GM12892 (cell line): ENCODE results near the gene TMBIM1.

Experiments
- POLR2A ChIP-seq: IDR thresholded peaks from 2 replicates; pipeline ENCODE4 v1.6.1; 2011; ENCODE audit warnings: low read depth, low read length, control low read depth
- POLR2AphosphoS5 ChIP-seq: IDR thresholded peaks from 2 replicates; pipeline ENCODE4 v1.6.1; 2011; ENCODE audit warnings: low read depth, low read length, control low read depth
- TAF1 ChIP-seq: IDR thresholded peaks from 2 replicates; pipeline ENCODE4 v1.6.1; 2011; ENCODE audit warnings: low read depth, mild to moderate bottlenecking, control low read depth, low read length, borderline replicate concordance

GRCh38 chr2:218286570-218287459 lies 5.5 kb downstream of the TMBIM1 start:
- no peak for TF ChIP-seq POLR2A
- no peak; the same call in 1 of the 2 replicates for TF ChIP-seq POLR2AphosphoS5
- TF ChIP-seq TAF1: no peak
